Stimulated activated CD4-positive, alpha-beta T cell treated with anti-CD3 and anti-CD28 coated beads, TNF-alpha, amount 100 ng/mL, for 24 hours (primary cell): ENCODE results near the gene HM13.
"Not testable (repeated sequence)": the region's sequence is repeated elsewhere in the genome, so short reads cannot be mapped to it uniquely, and the experiment has no call there.

ENCODE experiments used
- DNase-seq, 3 experiments: peaks; one replicate each; pipeline ENCODE4 v3.0.0-alpha.2; 2020; ENCODE audit warnings: low read depth in 3 of 3

The HM13 gene

GRCh38 chr20:31608251-31608945, 94.2 kb downstream of the HM13 start:
- DNase-seq, result no peak

GRCh38 chr20:31612271-31612640, 98.0 kb downstream of the HM13 start:
- DNase-seq, result not testable (repeated sequence)

GRCh38 chr20:31615416-31615815, 101.2 kb downstream of the HM13 start:
- DNase-seq, result no peak

GRCh38 chr20:31617432-31618104, 103.3 kb downstream of the HM13 start:
- DNase-seq, result no peak
